HepG2 (cell line): ENCODE data around the gene ASPHD1. TPM values are rescaled to one million over a fixed set of nuclear protein-coding genes. Genes with fewer than 3 reads are reported as not detected.

Source experiments
- CEBPG ChIP-seq: IDR thresholded peaks from 2 replicates; pipeline ENCODE4 v1.6.1; 2016
- ETV6 ChIP-seq: sonication (generic); formaldehyde crosslinking; conservative IDR thresholded peaks from 2 replicates; pipeline ENCODE4 v1.4.0; 2020; ENCODE audit warnings: missing genetic modification reagents
- MBNL3 ChIP-seq: fragments of 250-450 bp; sonication (Bioruptor Pico); conservative IDR thresholded peaks from 2 replicates; pipeline ENCODE4 v1.8.0; 2022; ENCODE audit warnings: mild to moderate bottlenecking, inconsistent platforms
- NFATC3 ChIP-seq: sonication (generic); formaldehyde crosslinking; IDR thresholded peaks from 2 replicates; pipeline ENCODE4 v1.5.1; 2020; ENCODE audit warnings: mild to moderate bottlenecking, missing genetic modification reagents
- NR2F2 ChIP-seq: IDR thresholded peaks from 2 replicates; pipeline ENCODE4 v1.6.1; 2012; ENCODE audit warnings: low read depth, inconsistent platforms, borderline replicate concordance
- SIN3A ChIP-seq: IDR thresholded peaks from 2 replicates; pipeline ENCODE4 v1.6.1; 2011; ENCODE audit warnings: low read depth, mild to moderate bottlenecking, control low read depth, low read length, borderline replicate concordance
- SIX1 ChIP-seq: sonication (generic); formaldehyde crosslinking; IDR thresholded peaks from 2 replicates; pipeline ENCODE4 v1.4.0; 2020; ENCODE audit warnings: missing genetic modification reagents, borderline replicate concordance
- ZNF121 ChIP-seq: sonication (generic); formaldehyde crosslinking; IDR thresholded peaks from 2 replicates; pipeline ENCODE4 v1.5.0; 2020; ENCODE audit warnings: mild to moderate bottlenecking, missing genetic modification reagents
- ZNF232 ChIP-seq: sonication (generic); formaldehyde crosslinking; IDR thresholded peaks from 2 replicates; pipeline ENCODE4 v1.4.0; 2020; ENCODE audit warnings: missing genetic modification reagents, borderline replicate concordance
- ZNF234 ChIP-seq: sonication (generic); formaldehyde crosslinking; conservative IDR thresholded peaks from 2 replicates; pipeline ENCODE4 v1.5.1; 2020; ENCODE audit warnings: mild to moderate bottlenecking, missing genetic modification reagents
- ZNF383 ChIP-seq: sonication (generic); formaldehyde crosslinking; IDR thresholded peaks from 2 replicates; pipeline ENCODE4 v1.4.0; 2020; ENCODE audit warnings: missing genetic modification reagents, mild to moderate bottlenecking, borderline replicate concordance
- ZNF670 ChIP-seq: sonication (generic); formaldehyde crosslinking; IDR thresholded peaks from 2 replicates; pipeline ENCODE4 v1.8.0; 2022; ENCODE audit warnings: mild to moderate bottlenecking, missing genetic modification reagents, borderline replicate concordance
- polyA plus RNA-seq, 8 experiments: library from polyadenylated mRNA; depleted of rRNA in 3 of 8; stranded (reverse) in 7 of 8; unstranded in 1 of 8; fragments of >200 nt; fragmentation: Illumina TruSeq in 4 of 8; extraction: Trizol in 4 of 8; gene quantifications; 2 replicates each; pipeline versions ENCODE4 v1.2.1 to v1.2.3, GENCODE V29; 2011 to 2016; ENCODE audit warnings: low read depth in 4 of 8, missing spikeins in 1 of 8, mixed read lengths in 1 of 8; ENCODE audit not compliant: insufficient read depth in 1 of 8
- total RNA-seq, 5 experiments: library from RNA; depleted of rRNA; stranded (reverse); fragments of >200 nt; fragmentation: Illumina TruSeq; extraction: Trizol; gene quantifications; 2 replicates each; pipeline ENCODE4 v1.2.3, GENCODE V29; 2016; ENCODE audit warnings: low read depth in 1 of 5
- TF ChIP-seq, protein P1 (sequence below): sonication (generic); formaldehyde crosslinking; conservative IDR thresholded peaks from 2 replicates; pipeline ENCODE4 v1.5.0; 2020; ENCODE audit warnings: missing genetic modification reagents
- TF ChIP-seq, protein P2 (sequence below): sonication (generic); formaldehyde crosslinking; IDR thresholded peaks from 2 replicates; pipeline ENCODE4 v1.4.0; 2020; ENCODE audit warnings: missing genetic modification reagents, borderline replicate concordance
- TF ChIP-seq, protein P3 (sequence below): sonication (generic); formaldehyde crosslinking; IDR thresholded peaks from 2 replicates; pipeline ENCODE4 v1.5.1; 2020; ENCODE audit warnings: mild to moderate bottlenecking, missing genetic modification reagents, moderate library complexity
- TF ChIP-seq, protein P4 (sequence below): IDR thresholded peaks from 2 replicates; pipeline ENCODE4 v1.6.1; 2018; ENCODE audit warnings: missing genetic modification reagents, mild to moderate bottlenecking, missing compliant biosample characterization

The ASPHD1 gene
- total and polyA plus RNA-seq, 2 of the 13 experiments (the other 11 are each of a cell fraction or from before 2014, with no cell fraction given), result 13.1 to 19.7 TPM

DNA sequence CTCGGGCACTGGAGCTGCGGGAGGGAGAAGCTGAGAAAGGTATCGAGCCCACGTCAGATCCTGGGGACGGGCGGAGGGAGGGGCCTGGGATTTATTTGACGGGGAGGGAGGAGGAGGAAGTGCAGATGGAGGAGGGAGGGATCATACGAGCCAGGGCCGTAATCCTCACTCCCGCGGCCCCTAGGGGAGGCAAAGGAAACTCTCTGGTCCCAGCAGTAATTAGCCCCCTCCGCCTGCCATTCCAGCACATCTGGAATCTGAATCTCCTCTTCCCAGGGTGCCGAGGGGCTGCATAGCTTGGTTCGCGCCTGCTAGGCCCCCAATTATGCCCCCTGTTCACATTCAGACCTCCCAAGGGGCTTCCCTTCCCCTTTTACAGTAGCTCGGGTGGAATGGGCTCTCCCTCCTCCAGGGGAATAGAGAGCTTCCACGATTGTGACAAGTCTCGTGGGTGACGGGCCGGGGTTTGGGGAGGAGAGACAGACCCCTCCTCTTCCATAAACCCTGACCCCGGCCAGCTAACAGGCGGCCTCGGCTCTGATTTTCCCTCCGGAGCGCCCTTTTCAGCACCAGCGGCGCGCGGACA, 679 bp upstream of the ASPHD1 start, which contains the start of gene SEZ6L2 (continued):
- TF ChIP-seq, protein P1, sequence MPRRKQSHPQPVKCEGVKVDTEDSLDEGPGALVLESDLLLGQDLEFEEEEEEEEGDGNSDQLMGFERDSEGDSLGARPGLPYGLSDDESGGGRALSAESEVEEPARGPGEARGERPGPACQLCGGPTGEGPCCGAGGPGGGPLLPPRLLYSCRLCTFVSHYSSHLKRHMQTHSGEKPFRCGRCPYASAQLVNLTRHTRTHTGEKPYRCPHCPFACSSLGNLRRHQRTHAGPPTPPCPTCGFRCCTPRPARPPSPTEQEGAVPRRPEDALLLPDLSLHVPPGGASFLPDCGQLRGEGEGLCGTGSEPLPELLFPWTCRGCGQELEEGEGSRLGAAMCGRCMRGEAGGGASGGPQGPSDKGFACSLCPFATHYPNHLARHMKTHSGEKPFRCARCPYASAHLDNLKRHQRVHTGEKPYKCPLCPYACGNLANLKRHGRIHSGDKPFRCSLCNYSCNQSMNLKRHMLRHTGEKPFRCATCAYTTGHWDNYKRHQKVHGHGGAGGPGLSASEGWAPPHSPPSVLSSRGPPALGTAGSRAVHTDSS, result no peak
- peak; percentile 97 for TF ChIP-seq ETV6
- TF ChIP-seq NFATC3 (CRISPR knock-in tag), result 0 out of 2 replicates have a peak, but pooled peaks have one; percentile 81
- 0 out of 2 replicates have a peak, but pooled peaks have one; percentile 24 for TF ChIP-seq ZNF670
- TF ChIP-seq, protein P2, sequence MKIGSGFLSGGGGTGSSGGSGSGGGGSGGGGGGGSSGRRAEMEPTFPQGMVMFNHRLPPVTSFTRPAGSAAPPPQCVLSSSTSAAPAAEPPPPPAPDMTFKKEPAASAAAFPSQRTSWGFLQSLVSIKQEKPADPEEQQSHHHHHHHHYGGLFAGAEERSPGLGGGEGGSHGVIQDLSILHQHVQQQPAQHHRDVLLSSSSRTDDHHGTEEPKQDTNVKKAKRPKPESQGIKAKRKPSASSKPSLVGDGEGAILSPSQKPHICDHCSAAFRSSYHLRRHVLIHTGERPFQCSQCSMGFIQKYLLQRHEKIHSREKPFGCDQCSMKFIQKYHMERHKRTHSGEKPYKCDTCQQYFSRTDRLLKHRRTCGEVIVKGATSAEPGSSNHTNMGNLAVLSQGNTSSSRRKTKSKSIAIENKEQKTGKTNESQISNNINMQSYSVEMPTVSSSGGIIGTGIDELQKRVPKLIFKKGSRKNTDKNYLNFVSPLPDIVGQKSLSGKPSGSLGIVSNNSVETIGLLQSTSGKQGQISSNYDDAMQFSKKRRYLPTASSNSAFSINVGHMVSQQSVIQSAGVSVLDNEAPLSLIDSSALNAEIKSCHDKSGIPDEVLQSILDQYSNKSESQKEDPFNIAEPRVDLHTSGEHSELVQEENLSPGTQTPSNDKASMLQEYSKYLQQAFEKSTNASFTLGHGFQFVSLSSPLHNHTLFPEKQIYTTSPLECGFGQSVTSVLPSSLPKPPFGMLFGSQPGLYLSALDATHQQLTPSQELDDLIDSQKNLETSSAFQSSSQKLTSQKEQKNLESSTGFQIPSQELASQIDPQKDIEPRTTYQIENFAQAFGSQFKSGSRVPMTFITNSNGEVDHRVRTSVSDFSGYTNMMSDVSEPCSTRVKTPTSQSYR (CRISPR knock-in tag), result peak; percentile 35; the same call in 1 of the 2 replicates
- TF ChIP-seq ZNF234 (CRISPR knock-in tag), result no peak
- peak; percentile 97 for TF ChIP-seq SIN3A
- no peak for TF ChIP-seq ZNF383
- TF ChIP-seq, protein P3, sequence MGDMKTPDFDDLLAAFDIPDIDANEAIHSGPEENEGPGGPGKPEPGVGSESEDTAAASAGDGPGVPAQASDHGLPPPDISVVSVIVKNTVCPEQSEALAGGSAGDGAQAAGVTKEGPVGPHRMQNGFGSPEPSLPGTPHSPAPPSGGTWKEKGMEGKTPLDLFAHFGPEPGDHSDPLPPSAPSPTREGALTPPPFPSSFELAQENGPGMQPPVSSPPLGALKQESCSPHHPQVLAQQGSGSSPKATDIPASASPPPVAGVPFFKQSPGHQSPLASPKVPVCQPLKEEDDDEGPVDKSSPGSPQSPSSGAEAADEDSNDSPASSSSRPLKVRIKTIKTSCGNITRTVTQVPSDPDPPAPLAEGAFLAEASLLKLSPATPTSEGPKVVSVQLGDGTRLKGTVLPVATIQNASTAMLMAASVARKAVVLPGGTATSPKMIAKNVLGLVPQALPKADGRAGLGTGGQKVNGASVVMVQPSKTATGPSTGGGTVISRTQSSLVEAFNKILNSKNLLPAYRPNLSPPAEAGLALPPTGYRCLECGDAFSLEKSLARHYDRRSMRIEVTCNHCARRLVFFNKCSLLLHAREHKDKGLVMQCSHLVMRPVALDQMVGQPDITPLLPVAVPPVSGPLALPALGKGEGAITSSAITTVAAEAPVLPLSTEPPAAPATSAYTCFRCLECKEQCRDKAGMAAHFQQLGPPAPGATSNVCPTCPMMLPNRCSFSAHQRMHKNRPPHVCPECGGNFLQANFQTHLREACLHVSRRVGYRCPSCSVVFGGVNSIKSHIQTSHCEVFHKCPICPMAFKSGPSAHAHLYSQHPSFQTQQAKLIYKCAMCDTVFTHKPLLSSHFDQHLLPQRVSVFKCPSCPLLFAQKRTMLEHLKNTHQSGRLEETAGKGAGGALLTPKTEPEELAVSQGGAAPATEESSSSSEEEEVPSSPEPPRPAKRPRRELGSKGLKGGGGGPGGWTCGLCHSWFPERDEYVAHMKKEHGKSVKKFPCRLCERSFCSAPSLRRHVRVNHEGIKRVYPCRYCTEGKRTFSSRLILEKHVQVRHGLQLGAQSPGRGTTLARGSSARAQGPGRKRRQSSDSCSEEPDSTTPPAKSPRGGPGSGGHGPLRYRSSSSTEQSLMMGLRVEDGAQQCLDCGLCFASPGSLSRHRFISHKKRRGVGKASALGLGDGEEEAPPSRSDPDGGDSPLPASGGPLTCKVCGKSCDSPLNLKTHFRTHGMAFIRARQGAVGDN (CRISPR knock-in tag), result 0 out of 2 replicates have a peak, but pooled peaks have one; percentile 2
- peak; percentile 36; the same call in 1 of the 2 replicates for TF ChIP-seq SIX1
- TF ChIP-seq ZNF232 (CRISPR knock-in tag), result peak; percentile 99
- no peak for TF ChIP-seq CEBPG
- no peak for TF ChIP-seq MBNL3 (CRISPR knock-in tag)
- peak; percentile 77; the same call in 1 of the 2 replicates for TF ChIP-seq ZNF121 (CRISPR knock-in tag)
- TF ChIP-seq NR2F2, result peak; percentile 51; the same call in 1 of the 2 replicates
- TF ChIP-seq, protein P4, sequence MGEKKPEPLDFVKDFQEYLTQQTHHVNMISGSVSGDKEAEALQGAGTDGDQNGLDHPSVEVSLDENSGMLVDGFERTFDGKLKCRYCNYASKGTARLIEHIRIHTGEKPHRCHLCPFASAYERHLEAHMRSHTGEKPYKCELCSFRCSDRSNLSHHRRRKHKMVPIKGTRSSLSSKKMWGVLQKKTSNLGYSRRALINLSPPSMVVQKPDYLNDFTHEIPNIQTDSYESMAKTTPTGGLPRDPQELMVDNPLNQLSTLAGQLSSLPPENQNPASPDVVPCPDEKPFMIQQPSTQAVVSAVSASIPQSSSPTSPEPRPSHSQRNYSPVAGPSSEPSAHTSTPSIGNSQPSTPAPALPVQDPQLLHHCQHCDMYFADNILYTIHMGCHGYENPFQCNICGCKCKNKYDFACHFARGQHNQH (CRISPR knock-in tag), result peak; percentile 87
